ENCODE results near the gene ADAMTSL4. TPM values are rescaled to one million over a fixed set of nuclear protein-coding genes. Genes with fewer than 3 reads are reported as not detected.
A peak's percentile ranks its signal among the peaks of the same experiment; 100 is the strongest.

ADAMTSL4 gene
- total and polyA plus RNA-seq, 9 of the 15 experiments (the other 6 are each of a cell fraction or from before 2014, with no cell fraction given) = 12.7 to 212 (median 35.6) TPM

- TF ChIP-seq ZHX1 (conservative IDR thresholded peaks at IDR 0.05; ENCODE audit: low read length) = no peak
- TF ChIP-seq MNT (conservative IDR thresholded peaks at IDR 0.05) = 0 out of 4 replicates have a peak, but pooled peaks of 1 of the 2 experiments have one; percentile 41
- no peak for TF ChIP-seq SMAD2 (IDR thresholded peaks at IDR 0.05; ENCODE audit: low read depth, low read length)
- no peak for TF ChIP-seq ZC3H8 (IDR thresholded peaks at IDR 0.05)
- no peak for TF ChIP-seq ZNF76 (CRISPR knock-in tag; IDR thresholded peaks at IDR 0.05; ENCODE audit: borderline replicate concordance)
- peak; percentile 48; the same call in 1 of the 2 replicates for TF ChIP-seq ZNF592 (IDR thresholded peaks at IDR 0.05)
- TF ChIP-seq BCOR (IDR thresholded peaks at IDR 0.05) = no peak
- TF ChIP-seq XRCC5 (IDR thresholded peaks at IDR 0.05; ENCODE audit: low read depth, low read length) = no peak
- no peak for TF ChIP-seq ZNF707 (CRISPR knock-in tag; conservative IDR thresholded peaks at IDR 0.05)
- TF ChIP-seq ESRRA (IDR thresholded peaks at IDR 0.05; ENCODE audit: borderline replicate concordance, low read depth) = peak; percentile 62; the same call in 1 of the 2 replicates
- TF ChIP-seq TFAP4 (CRISPR knock-in tag; IDR thresholded peaks at IDR 0.05; ENCODE audit: borderline replicate concordance) = peak; percentile 65; the same call in 1 of the 2 replicates
- TF ChIP-seq SIN3B (IDR thresholded peaks at IDR 0.05; ENCODE audit: low read depth) = no peak
- no peak for TF ChIP-seq RBBP5 (IDR thresholded peaks at IDR 0.05; ENCODE audit: borderline replicate concordance, insufficient read depth, low read length, poor library complexity, severe bottlenecking)
- TF ChIP-seq DDX20 (tag; IDR thresholded peaks at IDR 0.05; ENCODE audit: low read depth) = no peak
- no peak for TF ChIP-seq ARHGAP35 (IDR thresholded peaks at IDR 0.05; ENCODE audit: partially characterized antibody)
- 0 out of 2 replicates have a peak, but pooled peaks have one; percentile 41 for TF ChIP-seq JUN (IDR thresholded peaks at IDR 0.05; ENCODE audit: borderline replicate concordance, low read depth, low read length)
- no peak for TF ChIP-seq JUN (CRISPR knock-in tag; IDR thresholded peaks at IDR 0.05; ENCODE audit: borderline replicate concordance)
- TF ChIP-seq NFXL1 (CRISPR knock-in tag; IDR thresholded peaks at IDR 0.05) = no peak
Measured at GRCh38 chr1:150552128-150552910, 3.1 kb downstream of the ADAMTSL4 start (continued).

All from K562 (cell line).